HG02642 (cell line): ENCODE measurements around the gene TMEM200A.

ENCODE experiments used
- ATAC-seq: cut with Tn5 transposase; IDR thresholded peaks from one replicate; pipeline ENCODE4 v1.9.1; 2021; ENCODE audit warnings: mild to moderate bottlenecking; ENCODE audit not compliant: unreplicated experiment, poor library complexity

The TMEM200A gene

DNA sequence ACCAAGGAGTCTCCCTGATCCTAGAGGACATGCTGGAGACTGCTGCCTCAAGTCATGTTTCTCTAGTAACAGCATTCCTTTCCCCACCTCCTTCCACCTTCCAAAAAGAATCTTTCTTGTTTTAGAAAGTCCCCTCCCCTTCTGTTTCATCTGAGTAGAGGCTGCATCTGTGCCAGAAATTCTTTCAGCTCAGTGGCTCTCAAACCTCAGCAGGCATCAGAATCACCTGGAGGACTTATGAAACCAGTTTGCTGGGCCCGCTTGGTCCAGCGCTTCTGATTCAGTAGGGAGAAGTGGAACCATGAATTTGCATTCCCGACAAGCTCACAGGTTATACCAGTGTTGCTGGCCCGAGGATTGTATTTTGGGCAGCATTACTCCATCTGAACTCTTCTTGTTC, 55.1 kb downstream of the TMEM200A start:
- ATAC-seq: no peak

DNA sequence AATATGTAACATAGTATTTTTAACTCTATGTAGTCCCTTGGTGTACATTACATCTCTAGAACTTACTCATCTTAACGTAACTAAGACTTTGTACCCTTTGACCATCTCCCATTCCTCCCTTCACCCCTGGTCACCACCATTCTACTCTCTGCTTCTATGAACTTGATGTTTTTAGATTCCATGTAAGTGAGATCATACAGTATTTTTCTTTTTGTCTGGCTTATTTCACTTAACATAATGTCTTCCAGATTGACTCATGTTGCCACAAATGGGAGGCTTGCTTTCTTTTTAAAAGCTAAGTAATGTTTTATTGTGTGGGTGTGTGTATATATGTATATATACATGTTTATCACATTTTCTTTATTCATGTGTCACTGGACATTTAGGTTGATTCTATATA, 55.8 kb downstream of the TMEM200A start:
- ATAC-seq: no peak

DNA sequence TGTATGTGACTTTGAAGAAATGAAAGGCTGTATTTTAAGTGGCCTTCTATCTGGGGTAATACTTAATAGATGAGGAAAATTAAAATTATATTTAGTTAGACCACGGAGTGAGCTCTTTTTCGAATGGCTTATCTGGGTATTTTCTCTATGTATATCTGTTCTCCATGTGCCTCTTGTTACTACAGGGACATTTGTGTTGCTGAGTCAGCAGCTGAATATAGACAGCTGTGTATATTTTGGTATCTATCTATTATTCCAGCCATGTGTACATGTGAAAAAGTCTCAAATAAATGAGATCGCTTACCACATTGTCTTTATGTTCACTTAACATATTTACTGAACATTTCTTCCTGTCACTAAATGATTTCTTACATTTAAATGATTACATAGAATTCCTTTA, 57.2 kb downstream of the TMEM200A start:
- ATAC-seq: no peak

DNA sequence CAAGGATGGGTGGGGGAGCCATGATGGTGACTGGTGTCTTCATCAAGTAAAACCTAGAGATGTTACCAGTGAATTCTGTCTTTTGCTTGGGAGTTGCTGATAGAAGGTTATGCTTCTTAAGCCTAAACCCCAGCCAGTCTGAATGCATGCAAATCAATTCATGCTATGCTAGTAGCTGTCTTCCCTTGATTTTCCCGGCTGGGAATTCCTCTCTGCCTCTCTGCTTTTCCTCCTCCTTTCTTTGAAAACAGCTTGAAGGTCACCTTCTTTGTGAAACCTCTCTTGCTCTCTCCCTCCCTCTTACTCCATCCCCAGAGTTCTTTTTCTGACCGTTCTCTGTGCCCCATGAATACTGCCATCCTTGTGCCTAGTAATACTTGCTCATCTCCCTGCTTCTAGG, 58.9 kb downstream of the TMEM200A start:
- ATAC-seq: no peak

DNA sequence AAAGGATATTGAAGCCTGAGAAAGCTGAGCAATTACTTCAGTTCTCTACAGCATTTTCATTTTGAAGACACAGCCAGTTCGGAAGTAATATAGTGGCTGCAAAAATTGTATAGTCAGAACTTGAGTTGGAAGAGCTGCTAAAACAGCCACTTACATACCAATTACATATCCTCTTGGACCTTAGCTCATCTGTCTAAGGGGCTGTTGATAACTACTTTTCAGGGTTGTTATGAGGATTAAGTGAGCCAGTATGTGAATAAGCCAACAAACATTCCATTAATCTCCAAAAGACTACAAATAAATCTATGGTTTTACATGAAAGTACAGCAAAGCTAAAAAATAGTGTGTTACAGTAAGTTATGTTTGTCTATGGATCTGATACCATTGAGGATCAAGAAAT, 59.7 kb downstream of the TMEM200A start:
- no peak for ATAC-seq

DNA sequence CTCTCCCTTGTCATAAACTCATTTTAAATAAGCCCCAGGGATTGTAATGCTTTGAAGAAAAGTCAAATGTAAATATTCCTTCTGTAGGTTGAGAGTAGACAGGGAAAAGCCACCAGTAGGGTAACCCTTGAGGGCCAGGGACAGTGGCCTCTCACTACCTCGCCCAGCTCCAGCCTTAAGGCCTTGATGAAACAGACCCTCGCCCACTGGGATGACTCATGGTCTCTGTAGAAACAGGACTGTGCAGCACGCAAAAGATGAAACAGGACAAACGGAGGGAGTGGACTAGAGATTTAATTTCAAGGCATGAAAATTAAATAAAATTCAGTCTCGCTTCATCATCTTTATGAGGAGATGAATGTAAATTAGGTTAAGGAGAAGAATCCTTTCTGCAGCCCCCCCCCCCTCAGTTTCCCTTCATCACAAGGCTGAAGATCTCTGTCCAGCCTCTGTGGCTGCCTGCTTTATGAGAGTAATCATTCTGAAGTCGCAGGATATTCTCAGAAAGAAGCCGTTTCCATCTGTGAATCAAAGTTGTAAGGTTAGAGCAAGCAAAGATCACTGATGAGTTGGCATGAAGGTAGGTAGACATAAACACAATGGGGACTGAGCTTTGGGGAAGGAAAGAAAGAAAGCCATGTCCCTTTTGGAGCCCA, 60.4 kb downstream of the TMEM200A start:
- no peak for ATAC-seq

DNA sequence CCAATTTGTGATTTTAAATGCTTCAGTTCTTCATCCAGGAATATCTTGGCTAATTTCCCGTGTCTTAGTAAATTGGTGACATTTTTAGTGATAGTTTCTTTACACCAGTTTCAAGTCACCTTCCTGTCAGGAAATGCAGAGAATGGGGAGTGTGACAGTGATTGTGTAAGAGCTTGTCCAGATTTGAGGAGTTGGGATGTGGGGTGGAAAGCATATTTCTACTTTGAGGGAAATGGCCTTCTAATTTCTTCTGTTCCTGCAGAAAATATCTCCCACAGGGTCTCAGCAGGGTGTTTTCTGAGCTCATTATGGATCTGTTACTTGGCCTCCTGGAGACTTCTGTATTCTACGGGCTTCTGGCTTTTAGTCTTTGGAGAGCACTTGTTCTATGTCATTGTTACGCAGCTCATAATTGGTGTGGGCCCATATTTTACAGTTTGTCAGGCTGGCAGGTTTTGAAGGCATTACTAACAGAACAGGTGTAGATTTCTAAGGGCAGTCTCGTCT, 65.6 kb downstream of the TMEM200A start:
- no peak for ATAC-seq

DNA sequence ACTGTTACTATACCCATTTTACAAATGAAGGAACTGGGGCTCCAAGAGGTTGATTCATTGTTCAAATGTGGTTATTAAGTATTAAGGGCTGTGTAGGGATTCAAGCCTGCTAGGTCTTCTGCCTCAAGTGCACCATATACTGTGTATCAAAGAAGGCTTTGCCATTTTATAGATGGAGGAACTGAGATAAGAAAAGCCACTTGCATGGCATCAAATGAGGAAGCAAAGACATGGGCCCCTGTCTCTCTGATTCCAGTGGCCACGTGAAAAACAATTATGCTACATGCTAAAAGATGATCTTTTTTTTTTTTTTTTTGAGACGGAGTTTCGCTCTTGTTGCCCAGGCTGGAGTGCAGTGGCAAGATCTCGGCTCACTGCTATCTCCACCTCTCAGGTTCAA, 67.0 kb downstream of the TMEM200A start:
- no peak for ATAC-seq

DNA sequence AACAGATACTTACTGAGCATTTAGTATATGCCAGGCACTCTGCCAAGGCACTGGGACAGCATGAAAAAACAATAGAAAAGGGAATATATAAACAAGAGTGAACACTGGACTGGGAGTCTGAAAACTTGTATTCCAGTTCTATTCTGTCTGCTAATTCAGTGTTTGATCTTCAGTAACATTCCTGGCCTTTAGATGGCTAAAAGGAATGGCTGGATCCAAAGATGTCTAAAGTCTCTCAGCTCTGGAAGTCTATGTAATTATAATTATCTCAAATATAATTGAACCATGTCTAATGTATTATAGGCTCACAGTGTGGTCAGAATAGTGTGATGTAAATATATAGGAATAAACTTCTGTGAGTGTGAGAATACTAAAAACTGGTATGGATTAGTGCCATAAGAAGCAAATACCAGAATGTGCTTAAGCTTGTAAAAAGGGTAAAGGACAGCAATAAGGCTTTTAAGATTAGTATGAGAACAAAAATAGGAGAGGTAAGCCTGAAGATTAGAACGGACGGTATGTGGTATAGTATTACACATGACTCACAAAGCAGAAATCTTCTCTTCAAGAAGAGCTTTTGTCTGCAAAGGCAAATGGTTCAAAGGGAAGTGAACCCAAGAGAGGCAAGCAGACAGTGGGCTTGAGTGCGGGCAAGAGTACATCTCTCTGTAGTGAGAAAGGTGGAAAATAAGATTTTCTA, 68.5 kb downstream of the TMEM200A start:
- ATAC-seq: no peak

DNA sequence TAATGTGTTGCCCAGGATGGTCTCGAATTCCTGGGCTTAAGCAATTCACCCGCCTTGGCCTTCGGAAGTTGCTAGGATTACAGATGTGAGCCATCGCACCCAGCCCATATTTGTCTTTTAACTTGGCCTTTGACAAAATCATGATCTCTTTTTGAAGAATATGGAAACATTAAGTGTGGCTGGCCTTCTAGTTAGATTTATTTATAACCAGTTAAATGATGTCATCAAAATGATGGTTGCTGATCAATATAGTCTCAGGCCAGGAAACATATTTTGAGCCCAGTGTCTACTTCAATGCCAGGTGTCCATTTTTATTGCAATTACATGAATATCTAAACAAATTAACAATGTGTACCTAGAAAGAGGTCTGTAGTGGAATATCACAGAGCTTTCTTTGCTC, 69.4 kb downstream of the TMEM200A start:
- no peak for ATAC-seq

DNA sequence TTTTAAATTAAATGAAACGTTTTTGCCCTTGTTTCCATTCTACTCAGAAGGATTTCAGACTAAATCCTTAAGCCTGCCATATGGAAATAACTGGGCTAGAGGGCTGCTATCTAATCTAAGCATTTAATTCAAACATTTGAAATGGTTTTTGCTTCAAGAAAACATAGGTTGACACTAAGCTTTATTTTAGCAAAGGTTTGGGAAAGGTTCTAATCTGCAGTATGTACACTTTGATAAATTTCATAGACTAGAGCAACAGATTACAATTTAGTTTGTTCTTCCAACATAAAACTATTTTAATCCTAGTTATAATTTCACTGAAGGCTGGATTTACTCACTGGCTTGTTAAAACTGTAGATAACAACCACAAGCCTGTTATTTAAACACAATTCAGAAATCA, 72.1 kb downstream of the TMEM200A start:
- no peak for ATAC-seq

DNA sequence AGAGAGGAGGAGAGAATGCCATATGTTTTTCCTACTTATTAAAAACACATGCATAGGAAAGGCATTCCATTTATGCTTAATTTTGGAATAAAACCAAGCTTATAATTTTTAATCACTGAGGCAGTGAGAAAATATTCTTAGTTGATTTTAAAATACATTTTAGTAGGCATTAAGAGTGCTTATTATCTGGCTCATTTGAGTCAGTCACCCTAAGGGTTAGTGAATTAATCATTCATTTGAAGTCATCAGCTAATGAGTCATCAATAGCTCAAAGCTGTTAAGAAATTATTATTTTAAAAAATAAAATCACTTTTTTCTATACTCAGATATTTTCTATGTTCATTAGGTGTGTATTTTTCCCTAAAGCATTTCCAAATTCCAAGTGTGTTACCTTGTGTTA, 81.6 kb downstream of the TMEM200A start:
- ATAC-seq: no peak

DNA sequence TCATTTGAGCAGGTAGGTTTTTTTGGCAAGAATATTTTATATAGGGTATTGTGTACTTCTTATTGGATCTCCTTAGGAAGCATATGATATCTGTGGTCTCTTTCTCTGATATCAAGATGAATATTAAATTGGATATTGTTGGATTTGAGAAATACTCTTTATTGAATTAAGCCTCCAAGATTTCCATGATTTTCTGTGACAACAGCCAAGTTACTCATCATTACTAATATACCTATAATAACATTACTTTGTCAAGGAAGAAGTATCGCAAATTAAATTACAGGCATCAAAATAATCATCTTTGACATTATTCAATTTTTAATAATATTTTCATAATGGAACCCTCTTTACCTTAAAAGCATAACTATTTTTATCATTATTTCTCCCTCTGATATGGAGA, 86.5 kb downstream of the TMEM200A start:
- ATAC-seq: no peak

DNA sequence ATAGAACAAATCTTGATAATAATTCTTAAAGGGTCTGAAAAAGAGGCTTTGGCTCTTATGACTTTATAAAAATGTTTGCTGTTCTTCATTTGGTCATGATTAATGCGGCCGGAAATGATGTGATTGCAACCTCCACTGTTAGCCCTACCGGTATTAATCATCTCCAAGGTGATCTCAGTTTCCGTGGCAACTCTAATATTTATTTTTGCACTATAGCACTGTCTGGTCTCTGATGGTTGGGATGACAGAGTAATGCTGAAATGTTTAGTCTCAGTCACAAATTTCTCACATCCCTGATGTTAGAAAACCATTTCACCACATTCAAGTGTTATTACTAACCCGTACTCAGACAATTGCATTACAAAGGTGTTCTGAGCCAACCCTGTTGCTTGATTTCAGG, 87.4 kb downstream of the TMEM200A start:
- ATAC-seq: no peak

DNA sequence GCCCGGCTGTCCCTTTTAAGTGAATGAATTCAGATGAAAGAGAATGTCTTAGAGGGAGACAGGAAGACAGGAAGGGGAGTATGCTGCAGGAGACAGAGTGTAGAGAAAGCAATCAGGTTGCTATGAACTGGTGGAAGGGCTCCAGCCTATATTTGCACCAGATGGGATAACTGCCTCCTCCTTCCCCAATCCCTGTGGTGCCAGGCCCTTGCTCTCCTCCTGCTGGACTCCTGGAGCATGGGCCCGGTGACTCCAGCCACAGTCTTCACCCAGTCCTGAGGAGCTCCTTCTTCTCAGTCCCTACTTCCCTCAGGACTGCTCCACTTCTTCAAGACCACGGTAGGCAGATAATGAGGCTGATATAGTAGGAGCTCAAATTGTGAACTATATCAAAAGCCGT, 91.8 kb downstream of the TMEM200A start:
- ATAC-seq: no peak

DNA sequence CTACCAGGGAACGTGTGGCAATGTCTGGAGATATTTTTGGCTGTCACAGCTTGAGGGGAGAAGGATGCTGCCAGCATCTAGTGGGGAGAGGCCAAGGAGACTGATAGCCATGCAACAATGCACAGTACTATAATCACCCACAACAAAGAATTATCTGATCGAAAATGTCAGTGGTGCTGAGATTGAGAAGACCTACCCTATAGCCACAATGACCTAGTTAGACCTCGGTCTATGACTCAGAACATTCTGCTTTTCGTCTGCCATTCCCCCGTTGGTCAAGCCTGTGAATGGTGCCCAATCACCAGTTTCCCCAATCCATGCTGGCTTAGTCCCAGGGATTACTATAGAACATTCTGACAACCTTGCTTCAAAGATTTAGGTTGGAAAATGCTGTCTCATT, 93.5 kb downstream of the TMEM200A start:
- no peak for ATAC-seq

DNA sequence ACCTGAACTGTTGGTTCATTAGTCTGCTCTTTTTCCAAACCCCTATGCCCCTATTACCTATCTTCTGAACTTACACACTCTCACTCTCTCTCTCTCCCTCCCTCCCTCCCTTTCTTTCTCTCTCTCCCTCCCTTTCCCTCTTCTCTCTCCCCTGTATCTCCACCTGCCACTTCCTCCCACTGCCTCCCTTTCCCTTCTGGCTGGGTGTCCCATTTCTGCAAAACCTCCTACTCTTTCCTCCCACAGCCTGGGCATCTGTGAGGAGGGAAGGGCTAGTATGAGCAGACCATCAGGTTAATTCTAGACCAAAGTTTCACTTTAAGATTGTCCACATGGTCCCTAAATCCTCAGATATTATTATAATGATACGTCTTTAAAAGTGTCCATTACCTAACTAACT, 95.1 kb downstream of the TMEM200A start:
- ATAC-seq: no peak

DNA sequence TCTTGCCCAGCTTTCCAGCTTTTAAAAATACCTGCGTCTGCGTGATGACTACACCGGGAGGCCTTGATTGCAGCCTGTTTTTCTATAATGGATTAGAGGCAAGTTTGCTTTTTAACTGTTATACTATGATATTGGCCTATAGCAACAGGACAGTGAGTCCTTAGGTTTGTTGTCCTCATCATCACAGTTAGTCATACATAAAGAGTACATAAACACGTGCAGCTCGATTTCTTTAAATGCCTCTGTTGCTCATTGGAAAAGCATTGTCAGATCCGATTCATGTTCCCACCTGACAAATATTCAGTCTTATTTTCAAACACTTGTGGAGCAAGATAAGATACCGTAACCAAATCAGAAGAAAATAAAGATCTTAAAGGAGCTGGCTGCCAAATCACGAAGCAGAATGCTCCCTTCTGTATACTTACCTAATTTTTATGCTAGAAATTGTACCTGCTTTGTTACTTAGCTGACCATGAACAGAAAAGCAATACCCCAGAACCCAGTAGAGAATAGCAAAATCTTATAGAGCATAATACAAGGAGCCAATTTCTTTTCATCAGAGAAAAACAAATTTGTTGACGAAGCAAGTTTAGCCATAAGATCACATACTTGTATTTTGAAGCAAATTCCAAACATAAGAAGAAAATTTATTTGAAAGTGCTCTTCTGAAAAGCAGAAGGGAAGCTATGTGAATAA, 100.4 kb downstream of the TMEM200A start:
- ATAC-seq: no peak

DNA sequence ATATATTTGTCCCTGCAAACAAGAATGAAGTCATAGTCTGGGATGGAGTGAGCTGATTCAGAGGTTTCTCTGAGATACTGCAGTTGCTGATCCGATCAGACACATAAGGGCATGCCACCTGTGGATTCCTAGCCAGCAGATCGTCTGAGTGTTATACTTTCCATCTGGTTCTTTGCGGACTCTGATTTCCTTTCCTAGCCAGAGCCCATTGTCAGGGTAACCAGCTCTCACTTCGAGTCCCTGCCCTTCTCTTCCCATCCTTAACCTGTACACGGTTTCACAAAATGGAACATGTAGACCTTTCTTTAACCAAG, 100.9 kb downstream of the TMEM200A start:
- ATAC-seq: no peak

DNA sequence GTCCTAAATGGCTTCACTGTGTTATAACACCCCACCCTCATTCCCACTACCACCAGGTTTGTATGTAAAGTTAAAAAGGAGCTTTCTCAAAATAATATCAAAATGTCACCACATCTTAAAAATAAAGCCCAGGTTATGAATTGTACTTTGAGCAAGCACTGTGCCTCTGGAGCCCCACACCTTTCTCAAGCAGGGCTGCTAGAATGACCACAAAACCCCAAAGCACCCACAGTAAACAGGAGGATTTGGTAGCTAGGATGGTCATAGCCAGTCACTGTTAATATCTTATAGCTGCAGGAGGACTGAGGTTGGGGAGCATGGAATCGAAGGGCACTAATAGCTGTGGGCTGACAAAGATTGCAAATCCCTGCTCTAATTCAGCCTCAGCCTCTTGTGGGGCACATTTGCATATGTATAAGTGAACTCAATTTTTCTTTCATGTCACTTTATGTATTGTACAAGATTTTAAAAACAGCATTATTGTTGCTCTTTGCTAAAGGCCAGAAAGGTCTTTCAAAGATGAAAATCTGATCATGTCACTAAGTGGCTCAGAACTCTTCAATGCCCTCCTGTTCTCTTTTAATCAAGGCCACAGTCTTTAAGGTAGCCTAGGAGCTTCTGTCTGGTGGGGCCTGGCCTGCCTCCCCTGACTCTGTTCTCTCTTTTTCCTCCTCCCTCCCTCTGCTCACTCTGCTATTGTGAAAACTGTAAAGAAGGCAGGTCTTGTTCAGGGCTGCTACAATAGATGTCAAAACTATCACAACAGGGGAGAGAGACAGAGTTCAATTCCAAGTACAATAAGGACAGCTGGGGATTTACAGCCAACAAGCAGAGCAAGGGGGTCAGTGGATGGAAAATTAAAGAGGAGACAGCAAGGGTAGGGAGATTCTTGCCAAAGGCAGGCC, 101.6 kb downstream of the TMEM200A start:
- no peak for ATAC-seq

DNA sequence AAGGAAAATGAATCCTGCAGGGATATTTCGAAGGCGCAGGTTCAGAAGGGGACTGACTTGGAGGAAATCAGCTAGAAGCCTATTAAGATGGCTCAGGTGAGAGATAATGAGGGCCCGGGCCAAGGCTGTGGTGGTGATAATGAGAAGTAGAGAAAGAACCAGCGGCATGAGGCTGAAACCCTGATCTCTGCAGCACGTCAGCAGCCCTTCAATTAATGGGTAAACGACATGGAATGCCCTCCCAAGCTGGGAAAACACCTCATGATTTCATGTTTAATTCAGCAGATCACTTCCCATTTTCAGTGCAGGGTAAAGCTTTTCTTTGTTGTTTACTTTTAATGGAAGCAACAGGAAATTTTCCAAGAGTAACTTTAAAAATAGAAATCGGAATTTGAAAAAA, 104.9 kb downstream of the TMEM200A start:
- no peak for ATAC-seq
